Left lung (tissue), 10 donors: Measurements from ENCODE around the gene SOSTDC1. TPM values are rescaled to one million over a fixed set of nuclear protein-coding genes. Genes with fewer than 3 reads are reported as not detected.
"Not testable (repeated sequence)": the region's sequence is repeated elsewhere in the genome, so short reads cannot be mapped to it uniquely, and the experiment has no call there.

ENCODE experiments used
- ATAC-seq: fragments of 200-7000 bp; cut with Tn5 transposase; one replicate; pipeline ENCODE4 v1.9.1; 2020; ENCODE audit warnings: moderate library complexity
- DNase-seq, 4 donors: peaks; one replicate each; pipeline ENCODE4 v3.0.0-alpha.2; 2013 to 2020
- H3K27ac ChIP-seq, 2 donors: fragments of 200-600 bp; sonication (generic) in 1 of 2; one replicate each; pipeline versions ENCODE4 v1.5.0 to v1.8.0; 2020 to 2021
- H3K27me3 ChIP-seq, 2 donors: fragments of 200-600 bp; sonication (generic) in 1 of 2; one replicate each; pipeline versions ENCODE4 v1.5.0 to v1.8.0; 2020 to 2021
- H3K36me3 ChIP-seq, 2 donors: fragments of 200-600 bp; sonication (generic) in 1 of 2; one replicate each; pipeline versions ENCODE4 v1.5.0 to v1.8.0; 2020 to 2021
- H3K4me1 ChIP-seq, 2 donors: fragments of 200-600 bp; one replicate each; pipeline ENCODE4 v1.8.0; 2021
- H3K4me3 ChIP-seq, 2 donors: fragments of 200-600 bp; sonication (generic) in 1 of 2; one replicate each; pipeline versions ENCODE4 v1.5.0 to v1.8.0; 2020 to 2021; ENCODE audit warnings: mild to moderate bottlenecking in 1 of 2
- H3K9me3 ChIP-seq, 2 donors: fragments of 200-600 bp; sonication (generic) in 1 of 2; one replicate each; pipeline versions ENCODE4 v1.5.0 to v1.8.0; 2020 to 2021
- CTCF ChIP-seq, 2 donors: fragments of 200-600 bp; sonication (generic) in 1 of 2; IDR thresholded peaks; one replicate each; pipeline versions ENCODE4 v1.5.0 to v1.8.0; 2021; ENCODE audit warnings: antibody characterized with exemption in 2 of 2
- intact Hi-C, 2 donors: fragments of 100-400 bp; cut with DNase I; formaldehyde crosslinking; loops; one replicate each; pipeline versions ENCODE4 v1.11.2 to v1.14.2; 2022
- polyA plus RNA-seq, 6 donors: library from polyadenylated mRNA; unstranded; fragments of 120-200 nt; gene quantifications; one replicate each; pipeline ENCODE4 v1.2.1, GENCODE V29; 2013; ENCODE audit not compliant: insufficient read length in 6 of 6
- total RNA-seq, 2 donors: library from RNA; stranded (reverse); fragmentation: NEBNext Ultra II Directional; extraction: Animal tissue kit (Norgen Biotek cat#: 25700); gene quantifications; one replicate each; pipeline ENCODE4 v1.2.1, GENCODE V29; 2021
- donor health status: DM: no; HTN: yes; CAD: no.
- donor health status: DM: no; HTN: no; CAD: no.

SOSTDC1 gene
- total and polyA plus RNA-seq, 8 donors: 8.8 to 33.0 (median 25.9) TPM

- Histone ChIP-seq H3K27me3 (no peaks in the 10 kb centered on the region), H3K9me3 (no peaks in the 10 kb centered on the region), H3K4me3 (no peak overlapping the region), H3K4me1 (no peaks in the 10 kb centered on the region), H3K36me3 (no peaks in the 10 kb centered on the region), H3K27ac (no peak overlapping the region)
- TF ChIP-seq CTCF (IDR thresholded peaks at IDR 0.05): no peak
- no peak for DNase-seq
- intact Hi-C loops: no loop called here
- ATAC-seq: no peak
Measured at GRCh38 chr7:16447876-16448275, 17.7 kb downstream of the SOSTDC1 start.

DNA sequence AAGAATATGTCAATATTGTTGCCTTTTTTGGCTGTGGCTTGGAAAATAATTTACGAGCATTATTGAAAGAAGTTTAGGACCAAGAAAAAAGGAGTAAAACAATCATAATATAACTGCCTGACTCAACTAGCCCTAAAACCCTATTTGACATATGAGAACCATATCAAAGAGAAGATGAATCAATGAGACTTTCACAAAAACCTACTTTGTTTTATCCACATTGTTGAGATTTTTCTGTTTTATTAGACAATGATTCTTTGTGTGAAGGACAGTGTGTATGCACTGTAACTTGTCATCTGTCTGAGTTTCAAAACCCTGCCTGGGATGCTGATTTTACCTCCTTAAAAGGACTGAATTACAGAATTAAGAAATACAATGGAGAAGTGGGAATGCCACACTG is 19.0 kb downstream of the SOSTDC1 start:
- no peak for TF ChIP-seq CTCF (IDR thresholded peaks at IDR 0.05)
- ATAC-seq: no peak
- no peaks in the 10 kb centered on the region for H3K27me3 ChIP-seq
- H3K9me3 ChIP-seq: no peaks in the 10 kb centered on the region
- H3K4me3 ChIP-seq: no peak overlapping the region
- H3K36me3 ChIP-seq: no peaks in the 10 kb centered on the region
- intact Hi-C loops: no loop called here
- DNase-seq: no peak
- H3K27ac ChIP-seq: no peak overlapping the region
- no peaks in the 10 kb centered on the region for H3K4me1 ChIP-seq

DNA sequence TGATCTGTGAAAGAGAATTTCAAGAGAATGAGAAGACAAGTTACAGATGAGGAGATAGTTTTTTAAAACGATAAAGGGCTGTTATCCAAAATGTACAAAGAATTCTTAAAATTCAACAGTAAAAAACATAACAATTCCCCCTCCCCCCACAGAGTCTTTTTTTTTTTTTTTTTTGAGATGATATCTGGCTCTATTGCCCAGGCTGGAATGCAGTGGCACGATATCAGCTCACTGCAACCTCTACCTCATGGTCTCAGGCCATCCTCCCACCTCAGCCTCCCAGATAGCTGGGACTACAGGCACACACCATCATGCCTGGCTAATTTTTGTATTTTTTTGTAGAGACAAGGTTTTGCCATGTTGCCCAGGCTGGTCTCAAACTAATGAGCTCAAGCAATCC is 21.7 kb downstream of the SOSTDC1 start:
- H3K36me3 ChIP-seq, H3K4me3 ChIP-seq, H3K27me3 ChIP-seq, H3K27ac ChIP-seq, ATAC-seq, H3K4me1 ChIP-seq, DNase-seq, H3K9me3 ChIP-seq, intact Hi-C loops: not testable (repeated sequence)

DNA sequence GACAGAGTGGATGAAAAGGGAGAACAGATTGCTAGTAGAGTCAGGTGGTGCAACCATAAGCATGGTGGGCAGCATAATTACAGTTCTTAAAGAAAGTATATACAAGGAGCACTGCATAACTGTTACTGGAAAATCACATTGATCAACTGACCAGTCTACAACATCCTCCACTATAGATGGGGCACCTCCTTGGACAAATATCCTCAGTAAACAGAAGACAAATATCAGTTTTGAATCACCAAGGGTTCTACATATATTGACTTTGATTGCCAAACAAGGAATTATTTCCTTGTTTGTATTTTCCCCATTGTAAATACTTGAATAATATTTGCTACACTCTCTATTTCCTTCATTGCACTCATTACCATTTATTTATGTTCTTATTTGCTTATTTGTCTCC is 26.6 kb downstream of the SOSTDC1 start:
- no peaks in the 10 kb centered on the region for H3K36me3 ChIP-seq
- DNase-seq (no peak), ATAC-seq (no peak)
- H3K27me3 ChIP-seq: no peaks in the 10 kb centered on the region
- intact Hi-C loops: no loop called here
- H3K4me1 ChIP-seq: no peaks in the 10 kb centered on the region
- no peak overlapping the region for H3K27ac ChIP-seq
- no peak for TF ChIP-seq CTCF (IDR thresholded peaks at IDR 0.05)
- H3K4me3 ChIP-seq: no peak overlapping the region
- H3K9me3 ChIP-seq: no peaks in the 10 kb centered on the region

GRCh38 chr7:16436306-16436705 is 29.2 kb downstream of the SOSTDC1 start:
- no peak for ATAC-seq
- DNase-seq: no peak
- TF ChIP-seq CTCF (IDR thresholded peaks at IDR 0.05): no peak
- intact Hi-C loops: no loop called here
- Histone ChIP-seq H3K4me1 (no peaks in the 10 kb centered on the region), H3K4me3 (no peak overlapping the region), H3K27me3 (no peaks in the 10 kb centered on the region), H3K36me3 (no peaks in the 10 kb centered on the region), H3K27ac (no peak overlapping the region), H3K9me3 (no peaks in the 10 kb centered on the region)

DNA sequence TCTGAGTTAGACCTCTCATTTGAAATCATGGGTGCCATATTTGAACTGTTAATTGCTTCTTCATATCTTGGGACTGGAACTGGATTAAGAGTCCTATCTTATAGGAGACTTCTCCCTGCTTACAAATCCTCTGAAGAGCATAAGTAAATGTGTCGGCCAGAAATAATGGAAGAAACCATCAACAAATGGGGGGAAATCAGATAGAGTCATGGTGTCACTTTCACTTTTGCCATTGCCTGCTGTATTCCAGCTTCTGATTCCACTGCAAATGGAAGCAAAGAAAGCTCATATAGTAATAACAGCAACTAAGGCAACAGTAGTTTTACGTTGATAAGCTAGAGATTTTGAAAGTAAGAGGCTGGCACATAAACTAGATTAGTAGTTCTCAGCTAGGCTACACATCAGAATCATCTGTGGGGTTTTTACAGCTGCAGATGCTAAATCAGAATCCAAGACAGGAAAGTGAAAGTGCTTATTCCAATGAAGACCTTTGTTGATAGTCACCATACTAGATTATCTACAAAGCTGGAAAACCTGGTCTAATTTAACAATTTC is 31.9 kb downstream of the SOSTDC1 start:
- no peak for TF ChIP-seq CTCF (IDR thresholded peaks at IDR 0.05)
- Histone ChIP-seq H3K4me3 (no peak overlapping the region), H3K4me1 (no peaks in the 10 kb centered on the region), H3K27me3 (no peaks in the 10 kb centered on the region), H3K36me3 (no peaks in the 10 kb centered on the region), H3K27ac (no peak overlapping the region), H3K9me3 (no peaks in the 10 kb centered on the region)
- ATAC-seq: no peak
- DNase-seq: no peak
- intact Hi-C loops: no loop called here
